IMR-90 (cell line): ENCODE measurements around the gene NAPSA. TPM values are rescaled to one million over a fixed set of nuclear protein-coding genes. Genes with fewer than 3 reads are reported as not detected.

Experiments
- ATAC-seq: fragments of 200-7000 bp; cut with Tn5 transposase; 2 replicates; pipeline ENCODE4 v1.9.1; 2020; ENCODE audit warnings: low read depth, mild to moderate bottlenecking, moderate library complexity
- BruUV-seq: library from RNA; stranded (reverse); fragments of 400-500 nt; replicated peaks from 2 replicates; lab custom pipeline; 2021; lab: Mats Ljungman, UMichigan
- CTCF ChIA-PET: fragments of 300-600 bp; formaldehyde crosslinking; extraction: SDS; loops from one replicate; lab custom pipeline; 2021; ENCODE audit warnings: antibody characterized with exemption; lab: Yijun Ruan, JAX
- POLR2A ChIA-PET: fragments of 300-600 bp; sonication (Branson Sonifier 250); formaldehyde crosslinking; loops from one replicate; lab custom pipeline; 2022; ENCODE audit warnings: antibody characterized with exemption; ENCODE audit not compliant: unreplicated experiment; lab: Charles Lee
- DNase-seq: peaks from one replicate; pipeline ENCODE4 v3.0.0; 2013
- H2AFZ ChIP-seq: replicated peaks from 2 replicates; pipeline ENCODE3; 2013; ENCODE audit warnings: low read length, mild to moderate bottlenecking; ENCODE audit not compliant: poor library complexity
- H2AK5ac ChIP-seq: 2 replicates; pipeline ENCODE4 v1.6.1; 2013; ENCODE audit warnings: low read depth, low read length, inconsistent platforms
- H2AK9ac ChIP-seq: replicated peaks from 2 replicates; pipeline ENCODE3; 2013; ENCODE audit warnings: mild to moderate bottlenecking, low read depth, low read length, moderate library complexity; ENCODE audit not compliant: poor library complexity
- H2BK120ac ChIP-seq: 2 replicates; pipeline ENCODE4 v1.6.1; 2013; ENCODE audit warnings: low read depth, low read length, inconsistent platforms
- H2BK15ac ChIP-seq: 3 replicates; pipeline ENCODE4 v1.6.1; 2013; ENCODE audit warnings: low read depth, low read length, inconsistent platforms
- H2BK20ac ChIP-seq: 2 replicates; pipeline ENCODE4 v1.6.1; 2013; ENCODE audit warnings: low read depth, mild to moderate bottlenecking, inconsistent platforms, low read length, moderate library complexity
- H2BK5ac ChIP-seq: 2 replicates; pipeline ENCODE4 v1.6.1; 2013; ENCODE audit warnings: mild to moderate bottlenecking, low read depth, low read length, inconsistent platforms; ENCODE audit not compliant: poor library complexity, severe bottlenecking
- H3K14ac ChIP-seq: replicated peaks from 2 replicates; pipeline ENCODE4 v1.6.1; 2013; ENCODE audit warnings: low read depth, low read length, inconsistent platforms
- H3K18ac ChIP-seq: 2 replicates; pipeline ENCODE4 v1.6.1; 2013; ENCODE audit warnings: low read depth, low read length, control low read depth
- H3K23ac ChIP-seq: 2 replicates; pipeline ENCODE4 v1.6.1; 2013; ENCODE audit warnings: low read depth, low read length, inconsistent platforms
- H3K27ac ChIP-seq: 2 replicates; pipeline ENCODE4 v1.5.1; 2013; ENCODE audit warnings: mild to moderate bottlenecking, control low read depth, low read length; ENCODE audit not compliant: insufficient read depth
- H3K27me3 ChIP-seq: 2 replicates; pipeline ENCODE4 v1.6.1; 2013; ENCODE audit warnings: low read length; ENCODE audit not compliant: control insufficient read depth, insufficient read depth
- H3K36me3 ChIP-seq: 2 replicates; pipeline ENCODE4 v1.6.1; 2013; ENCODE audit warnings: low read length, mixed read lengths; ENCODE audit not compliant: control insufficient read depth, insufficient read depth
- H3K4ac ChIP-seq: 2 replicates; pipeline ENCODE4 v1.6.1; 2013; ENCODE audit warnings: low read depth, low read length, inconsistent platforms
- H3K4me1 ChIP-seq: 2 replicates; pipeline ENCODE4 v1.6.1; 2013; ENCODE audit warnings: low read length, mixed read lengths; ENCODE audit not compliant: control insufficient read depth, insufficient read depth
- H3K4me2 ChIP-seq: 2 replicates; pipeline ENCODE4 v1.6.1; 2013; ENCODE audit warnings: low read depth, mild to moderate bottlenecking, control low read depth, low read length, moderate library complexity
- H3K4me3 ChIP-seq: 2 replicates; pipeline ENCODE4 v1.5.1; 2013; ENCODE audit warnings: low read depth, mild to moderate bottlenecking, control low read depth, low read length, moderate library complexity; ENCODE audit not compliant: insufficient read depth
- H3K56ac ChIP-seq: 2 replicates; pipeline ENCODE4 v1.6.1; 2013; ENCODE audit warnings: low read length, inconsistent platforms; ENCODE audit not compliant: insufficient read depth; ENCODE audit errors: extremely low read depth
- H3K79me1 ChIP-seq, 2 experiments: 2 replicates each; pipeline ENCODE4 v1.6.1; 2013; ENCODE audit warnings: low read length in 2 of 2, inconsistent platforms in 1 of 2, low read depth in 1 of 2
- H3K9ac ChIP-seq: 2 replicates; pipeline ENCODE4 v1.6.1; 2013; ENCODE audit warnings: low read depth, low read length, control low read depth
- H3K9me1 ChIP-seq: 2 replicates; pipeline ENCODE4 v1.6.1; 2013; ENCODE audit warnings: low read length, inconsistent platforms; ENCODE audit not compliant: insufficient read depth
- H3K9me3 ChIP-seq: 2 replicates; pipeline ENCODE4 v1.6.1; 2013; ENCODE audit warnings: low read length; ENCODE audit not compliant: control insufficient read depth, insufficient read depth
- H4K20me1 ChIP-seq: 2 replicates; pipeline ENCODE4 v1.6.1; 2013; ENCODE audit warnings: low read length, inconsistent platforms; ENCODE audit not compliant: insufficient read depth
- H4K5ac ChIP-seq: 2 replicates; pipeline ENCODE4 v1.6.1; 2013; ENCODE audit warnings: mild to moderate bottlenecking, low read depth, low read length, control low read depth
- H4K8ac ChIP-seq, 2 experiments: 2 replicates each; pipeline ENCODE4 v1.6.1; 2013; ENCODE audit warnings: low read depth in 2 of 2, low read length in 2 of 2, control low read depth in 1 of 2, inconsistent platforms in 1 of 2
- H4K91ac ChIP-seq: 2 replicates; pipeline ENCODE4 v1.6.1; 2013; ENCODE audit warnings: low read depth, low read length, inconsistent platforms; ENCODE audit not compliant: insufficient read depth
- BHLHE40 ChIP-seq: fragments of 150-350 bp; IDR thresholded peaks from 2 replicates; pipeline ENCODE4 v1.6.1; 2016; ENCODE audit warnings: mild to moderate bottlenecking, low read depth, low read length
- POLR2A ChIP-seq: IDR thresholded peaks from 2 replicates; pipeline ENCODE4 v1.6.1; 2012; ENCODE audit warnings: mild to moderate bottlenecking, low read depth, low read length
- WGBS, 2 experiments: methylation state at CpG; one replicate each; pipeline versions ENCODE4 v1.1.5 to v1.1.7; 2013; ENCODE audit warnings: missing lambda C conversion rate in 2 of 2; ENCODE audit not compliant: insufficient read length in 1 of 2; ENCODE audit errors: extremely low coverage in 2 of 2; 5-methylcytosine and 5-hydroxymethylcytosine counted together
- dilution Hi-C: fragments of 300-500 bp; cut with HindIII; formaldehyde crosslinking; loops from one replicate; pipeline ENCODE4 v1.14.3; 2018; ENCODE audit warnings: low sequenced_read_pairs; ENCODE audit not compliant: unreplicated experiment
- in situ Hi-C: fragments of 300-500 bp; cut with MboI; formaldehyde crosslinking; loops from 3 replicates; pipeline ENCODE4 v1.14.3; 2019; ENCODE audit warnings: low sequenced_read_pairs, inconsistent platforms, mixed read lengths
- intact Hi-C: fragments of 100-400 bp; cut with micrococcal nuclease; formaldehyde crosslinking; loops from 2 replicates; pipeline ENCODE4 v1.10.0; 2022
- polyA plus RNA-seq, 3 experiments: library from polyadenylated mRNA; depleted of rRNA; stranded (reverse); fragments of >200 nt; gene quantifications; 2 replicates each; pipeline ENCODE4 v1.2.3, GENCODE V29; 2012; ENCODE audit warnings: low replicate concordance in 1 of 3
- total RNA-seq: library from RNA; depleted of rRNA; stranded (reverse); fragments of >200 nt; gene quantifications from 2 replicates; pipeline ENCODE4 v1.2.3, GENCODE V29; 2012
- TF ChIP-seq, protein P1 (sequence below): fragments of 150-350 bp; IDR thresholded peaks from 2 replicates; pipeline ENCODE4 v1.6.1; 2017; ENCODE audit warnings: mild to moderate bottlenecking, antibody characterized with exemption, low read length, low read depth

NAPSA gene
- total and polyA plus RNA-seq, 2 of the 4 experiments (the other 2 are of a cell fraction) = 0.39 TPM; not detected in 1

DNA sequence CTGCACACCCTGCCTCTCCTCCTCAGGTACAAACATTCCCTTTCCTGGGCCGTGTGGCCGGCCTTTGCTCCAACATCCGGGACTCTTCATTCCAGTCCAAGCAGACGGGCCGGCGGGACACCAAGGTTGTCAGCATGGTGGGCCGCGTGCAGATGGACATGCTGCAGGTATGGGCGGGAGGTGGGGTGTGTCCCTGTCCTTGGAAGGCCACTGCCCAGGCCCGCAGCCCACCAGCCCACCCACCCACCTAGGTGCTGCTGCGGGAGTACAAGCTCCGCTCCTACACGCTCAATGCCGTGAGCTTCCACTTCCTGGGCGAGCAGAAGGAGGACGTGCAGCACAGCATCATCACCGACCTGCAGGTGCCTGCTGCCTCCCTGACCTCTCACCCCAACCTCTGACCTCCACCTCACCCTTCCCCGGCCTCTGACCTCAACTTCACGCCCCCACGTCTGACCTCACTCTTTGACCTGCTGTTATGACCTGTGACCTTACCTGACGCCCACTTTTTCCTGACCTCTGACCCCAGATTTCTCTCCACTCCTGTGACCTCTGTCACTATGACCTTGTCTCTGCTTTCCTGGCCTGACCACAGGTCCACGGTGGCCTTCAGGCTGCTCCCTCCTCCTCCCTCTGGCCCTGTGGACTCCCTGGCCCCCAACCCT, 40.8 kb upstream of the NAPSA start:
- Histone ChIP-seq H4K20me1 (no peaks in the 10 kb centered on the region), H3K23ac (no peak overlapping the region), H2BK5ac (no peak overlapping the region), H2BK15ac (no peak overlapping the region), H3K79me1 (no peaks in the 10 kb centered on the region), H3K9me1 (no peaks in the 10 kb centered on the region; the same call in 1 of the 2 replicates), H3K56ac (no peak overlapping the region), H4K5ac (no peak overlapping the region), H4K8ac (no peak overlapping the region), H3K4ac (no peak overlapping the region), H3K14ac (no peak overlapping the region), H4K91ac (no peak overlapping the region), H3K4me3 (no peak overlapping the region), H3K9ac (no peak overlapping the region), H3K27me3 (no peaks in the 10 kb centered on the region), H3K9me3 (no peaks in the 10 kb centered on the region), H3K27ac (no peak overlapping the region), H3K18ac (no peak overlapping the region), H2BK20ac (no peak overlapping the region), H3K4me2 (no peak overlapping the region), H2BK120ac (no peak overlapping the region), H3K36me3 (peaks cover 14% of the 10 kb centered on the region), H2AFZ (no peak overlapping the region), H3K4me1 (no peaks in the 10 kb centered on the region), H2AK9ac (no peak overlapping the region), H2AK5ac (no peak overlapping the region)
- intact Hi-C loops = no loop called here
- 85% methylated on average over 8 of the region's 22 CpGs; no CpG with 5 or more reads in 1 of the 2 experiments for WGBS, 2 experiments
- CTCF ChIA-PET = no interaction called here
- no TSS peak for BruUV-seq
- POLR2A ChIA-PET = no interaction called here
- dilution Hi-C loops = no loop called here
- TF ChIP-seq, protein P1, sequence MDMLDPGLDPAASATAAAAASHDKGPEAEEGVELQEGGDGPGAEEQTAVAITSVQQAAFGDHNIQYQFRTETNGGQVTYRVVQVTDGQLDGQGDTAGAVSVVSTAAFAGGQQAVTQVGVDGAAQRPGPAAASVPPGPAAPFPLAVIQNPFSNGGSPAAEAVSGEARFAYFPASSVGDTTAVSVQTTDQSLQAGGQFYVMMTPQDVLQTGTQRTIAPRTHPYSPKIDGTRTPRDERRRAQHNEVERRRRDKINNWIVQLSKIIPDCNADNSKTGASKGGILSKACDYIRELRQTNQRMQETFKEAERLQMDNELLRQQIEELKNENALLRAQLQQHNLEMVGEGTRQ = no peak
- no peak for TF ChIP-seq POLR2A
- TF ChIP-seq BHLHE40 = no peak
- in situ Hi-C loops = no loop called here
- DNase-seq = no peak
- no peak for ATAC-seq
